ENCODE results near the gene MBNL1.

The MBNL1 gene, protein sequence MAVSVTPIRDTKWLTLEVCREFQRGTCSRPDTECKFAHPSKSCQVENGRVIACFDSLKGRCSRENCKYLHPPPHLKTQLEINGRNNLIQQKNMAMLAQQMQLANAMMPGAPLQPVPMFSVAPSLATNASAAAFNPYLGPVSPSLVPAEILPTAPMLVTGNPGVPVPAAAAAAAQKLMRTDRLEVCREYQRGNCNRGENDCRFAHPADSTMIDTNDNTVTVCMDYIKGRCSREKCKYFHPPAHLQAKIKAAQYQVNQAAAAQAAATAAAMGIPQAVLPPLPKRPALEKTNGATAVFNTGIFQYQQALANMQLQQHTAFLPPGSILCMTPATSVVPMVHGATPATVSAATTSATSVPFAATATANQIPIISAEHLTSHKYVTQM

DNA sequence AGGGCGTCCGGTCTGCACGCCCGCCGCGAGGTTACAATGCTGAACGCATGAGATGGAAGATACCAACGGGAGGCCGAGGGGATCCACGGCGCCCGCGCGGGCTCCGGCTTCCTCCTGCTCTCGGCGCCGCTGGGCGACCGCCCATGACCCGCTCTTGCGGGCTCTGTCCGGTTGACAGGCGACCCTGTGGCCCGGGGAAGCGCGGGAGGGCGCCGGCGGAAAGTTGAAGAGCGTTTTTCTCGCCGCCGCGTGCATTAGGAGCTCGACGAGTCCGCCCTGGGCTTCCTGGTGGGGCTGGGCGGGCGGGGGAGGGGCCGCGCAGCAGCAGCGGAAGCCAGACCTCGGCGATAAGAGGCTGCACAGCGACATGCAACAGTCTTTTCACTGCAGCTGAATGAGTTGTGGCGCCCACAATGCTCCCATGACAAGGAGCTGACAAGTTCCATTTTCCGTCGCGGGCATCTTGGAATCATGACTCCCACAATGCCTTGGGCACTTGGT, at the start of gene MBNL1:
Gene MBNL1, plus strand, starts transcription at position 375 of the 501 bp plus-strand sequence. CDS start 31,265 bp downstream, outside the sequence.
- peaks cover 56% of the 10 kb centered on the region for H3K36me3 Mint-ChIP-seq

DNA sequence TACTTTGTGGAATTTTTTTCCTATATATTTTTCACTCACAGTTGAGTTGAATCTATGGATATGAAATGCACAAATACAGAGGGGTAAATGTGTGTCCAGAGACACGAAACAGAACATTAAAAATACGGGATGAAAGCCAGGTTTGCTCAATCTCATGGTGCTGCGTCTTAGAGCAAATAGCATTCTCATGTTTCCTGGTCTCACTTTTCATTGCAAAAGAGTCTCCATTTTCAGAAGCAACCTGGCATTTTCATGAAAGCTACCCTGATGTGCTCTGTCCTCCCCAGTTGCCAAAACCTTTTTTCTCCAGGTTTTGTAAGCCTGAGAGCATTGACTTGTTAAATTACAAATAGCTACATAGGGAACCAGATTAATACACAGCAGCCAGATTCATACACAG, 49.5 kb upstream of the MBNL1 start:
- Mint-ChIP-seq H3K9me3 (no peaks in the 10 kb centered on the region), H3K36me3 (peaks cover 13% of the 10 kb centered on the region), H3K27ac (no peak overlapping the region), H3K4me3 (no peak overlapping the region), H3K4me1 (peaks cover 44% of the 10 kb centered on the region)
- ATAC-seq: no peak
- DNase-seq (ENCODE audit: low spot score in 2 of 2): no peak

More for the DNA sequence above, at the start of gene MBNL1:
- DNase-seq (ENCODE audit: low spot score in 2 of 2): peak; percentile 73 to 93
- Mint-ChIP-seq H3K9me3 (peaks cover 5% of the 10 kb centered on the region), H3K4me3 (peak within 1 kb of the TSS; percentile 77), H3K27ac (peak within 1 kb of the TSS; percentile 86), H3K4me1 (peaks cover 47% of the 10 kb centered on the region)
- peak; percentile 83 for ATAC-seq

DNA sequence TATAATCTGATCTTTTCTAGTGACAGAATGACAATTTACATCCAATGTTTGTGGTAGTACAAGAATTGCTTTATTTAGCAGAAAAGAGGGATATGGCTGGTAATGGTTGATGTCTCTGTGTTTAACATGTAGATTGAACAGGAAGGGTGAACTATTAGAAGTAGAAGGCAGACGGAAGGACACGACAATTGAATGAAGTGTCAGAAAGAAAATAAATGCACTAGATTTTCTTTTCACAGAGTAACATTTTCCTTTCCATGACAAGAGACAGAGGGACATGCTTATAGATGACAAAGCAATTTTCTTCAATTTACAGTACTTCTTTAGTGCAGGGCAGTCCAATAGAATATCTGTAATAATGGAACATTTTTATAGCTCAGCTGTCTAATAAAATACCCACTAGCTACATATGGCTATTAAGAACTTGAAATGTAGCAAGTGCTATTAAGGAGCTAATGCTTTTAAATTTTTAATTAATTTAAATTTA, 48.9 kb upstream of the MBNL1 start:
- Mint-ChIP-seq H3K36me3 (peaks cover 13% of the 10 kb centered on the region), H3K27ac (no peak overlapping the region), H3K4me3 (no peak overlapping the region), H3K4me1 (peaks cover 41% of the 10 kb centered on the region), H3K9me3 (no peaks in the 10 kb centered on the region)
- ATAC-seq (no peak), DNase-seq (ENCODE audit: low spot score in 2 of 2) (no peak)

DNA sequence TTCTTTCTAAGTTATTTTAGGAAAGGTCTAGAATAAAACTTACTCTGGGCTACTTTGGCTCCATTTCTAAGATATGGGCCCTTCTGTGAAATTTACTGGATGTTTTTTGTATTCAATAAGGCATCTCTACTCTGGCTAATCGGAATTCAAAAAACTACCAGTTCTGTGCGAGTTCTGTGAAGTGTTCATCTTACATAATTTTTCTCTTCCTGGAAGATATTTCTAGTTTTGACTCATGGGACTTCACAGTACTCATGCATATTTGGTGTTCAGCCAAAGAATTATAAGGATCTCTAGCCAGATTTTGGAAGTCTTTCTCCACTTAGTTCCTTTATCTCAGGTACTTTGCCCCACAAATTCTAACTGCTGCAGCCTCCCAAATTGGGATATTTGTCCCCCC, 46.4 kb upstream of the MBNL1 start:
- ATAC-seq (peak; percentile 54), DNase-seq (ENCODE audit: low spot score in 2 of 2) (no peak)
- Mint-ChIP-seq H3K27ac (peak overlapping the region; percentile 43), H3K4me3 (peak overlapping the region; percentile 49), H3K4me1 (peaks cover 38% of the 10 kb centered on the region), H3K9me3 (no peaks in the 10 kb centered on the region), H3K36me3 (peaks cover 13% of the 10 kb centered on the region)

DNA sequence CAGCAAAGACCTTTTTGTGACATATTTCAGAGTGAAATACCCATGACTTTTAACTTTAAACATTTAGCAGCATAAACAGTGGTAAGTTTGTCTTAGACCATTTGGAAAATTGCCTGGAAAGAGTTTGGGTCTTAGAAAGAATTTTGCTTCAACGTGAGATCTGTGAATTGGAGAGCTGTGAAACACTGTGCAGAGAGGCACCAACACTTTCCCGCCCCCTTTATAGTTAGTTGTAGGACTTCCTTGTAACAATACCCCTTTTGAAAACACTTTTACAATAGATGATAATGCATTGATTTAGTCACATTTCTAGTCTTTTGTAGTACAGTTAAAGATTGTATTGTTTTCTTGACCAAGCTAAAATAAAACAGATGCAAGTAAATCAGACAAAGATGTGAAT, 43.5 kb upstream of the MBNL1 start:
- no peak for ATAC-seq
- Mint-ChIP-seq H3K4me3 (no peak overlapping the region), H3K9me3 (no peaks in the 10 kb centered on the region), H3K4me1 (peaks cover 27% of the 10 kb centered on the region), H3K27ac (no peak overlapping the region), H3K36me3 (peaks cover 13% of the 10 kb centered on the region)
- DNase-seq (ENCODE audit: low spot score in 2 of 2): no peak

DNA sequence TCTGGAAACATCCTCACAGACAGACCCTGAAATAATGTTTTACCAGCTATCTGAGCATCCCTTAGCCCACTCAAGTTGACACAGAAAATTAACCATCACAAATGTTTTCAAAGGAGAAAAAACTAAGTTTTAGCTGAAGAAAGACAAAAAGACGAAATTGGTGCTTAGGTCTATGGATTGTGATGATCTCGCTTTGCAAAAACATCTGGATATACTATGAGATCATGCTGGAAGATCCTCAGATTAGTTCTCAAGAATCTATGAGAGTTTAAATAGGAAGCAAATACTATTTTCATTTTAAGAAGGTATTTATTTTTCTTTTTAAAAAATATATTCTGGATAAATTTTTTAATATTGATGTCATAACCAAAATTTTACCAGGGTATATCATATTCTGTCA, 42.6 kb upstream of the MBNL1 start:
- DNase-seq (ENCODE audit: low spot score in 2 of 2) (no peak), ATAC-seq (no peak)
- H3K9me3 Mint-ChIP-seq: no peaks in the 10 kb centered on the region
- H3K4me1 Mint-ChIP-seq: peaks cover 30% of the 10 kb centered on the region
- peaks cover 13% of the 10 kb centered on the region for H3K36me3 Mint-ChIP-seq
- no peak overlapping the region for H3K27ac Mint-ChIP-seq
- no peak overlapping the region for H3K4me3 Mint-ChIP-seq

DNA sequence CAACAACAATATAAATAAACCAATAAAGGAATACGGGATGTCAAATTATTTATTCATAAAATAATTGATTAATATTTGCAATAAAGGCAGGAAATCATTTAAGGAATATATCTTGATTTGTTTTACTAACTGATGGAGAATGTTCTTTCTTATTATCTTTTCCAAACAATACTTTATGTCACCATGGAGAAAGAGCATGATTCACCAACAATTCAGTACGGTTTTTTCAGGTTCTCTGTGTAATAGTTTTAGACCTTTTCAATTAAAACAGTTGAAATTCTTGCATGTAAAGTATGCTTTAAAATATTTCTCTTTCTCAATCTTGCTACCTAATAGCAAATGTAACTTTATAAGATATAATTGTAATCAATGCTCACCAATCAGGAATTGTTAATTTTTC, 41.7 kb upstream of the MBNL1 start:
- no peak overlapping the region for H3K27ac Mint-ChIP-seq
- no peak overlapping the region for H3K4me3 Mint-ChIP-seq
- H3K4me1 Mint-ChIP-seq: peaks cover 28% of the 10 kb centered on the region
- peaks cover 9% of the 10 kb centered on the region for H3K36me3 Mint-ChIP-seq
- H3K9me3 Mint-ChIP-seq: no peaks in the 10 kb centered on the region
- no peak for DNase-seq (ENCODE audit: low spot score in 2 of 2)
- ATAC-seq: no peak

DNA sequence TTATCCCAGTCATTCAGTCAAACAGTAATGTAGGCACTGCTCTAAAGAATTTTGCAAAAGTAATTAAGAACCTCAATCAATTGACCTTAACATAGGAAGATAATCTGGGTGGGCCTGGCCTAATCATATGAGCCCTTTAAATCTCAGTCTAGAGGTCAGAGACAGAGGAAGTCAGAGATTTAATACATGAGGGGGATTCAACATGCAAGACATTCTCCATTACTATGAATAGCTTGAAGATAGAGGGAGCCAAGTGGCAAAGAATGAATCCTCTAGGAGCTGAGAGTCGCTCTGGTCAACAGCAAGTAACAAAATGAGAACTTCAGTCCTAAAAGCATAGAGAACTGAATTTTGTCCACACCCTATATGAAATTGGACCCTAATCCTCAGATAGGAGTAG, 39.0 kb upstream of the MBNL1 start:
- Mint-ChIP-seq H3K27ac (no peak overlapping the region), H3K4me1 (peaks cover 21% of the 10 kb centered on the region), H3K36me3 (no peaks in the 10 kb centered on the region), H3K4me3 (no peak overlapping the region), H3K9me3 (no peaks in the 10 kb centered on the region)
- DNase-seq (ENCODE audit: low spot score in 2 of 2) (no peak), ATAC-seq (no peak)

DNA sequence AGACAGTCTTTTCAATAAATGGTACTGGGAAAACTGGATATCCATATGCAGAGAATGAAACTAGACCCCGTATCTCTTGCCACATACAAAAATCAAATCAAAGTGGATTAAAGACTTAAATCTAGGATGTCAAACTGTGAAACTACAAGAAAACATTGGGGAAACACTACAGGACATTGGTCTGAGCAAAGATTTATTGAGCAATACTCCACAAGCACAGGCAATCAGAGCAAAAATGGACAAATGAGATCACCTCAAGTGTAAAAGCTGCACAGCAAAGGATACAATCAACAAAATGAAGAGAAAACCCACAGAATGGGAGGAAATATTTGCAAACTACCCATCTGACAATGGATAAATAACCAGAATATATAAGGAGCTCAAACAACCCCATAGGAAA, 38.4 kb upstream of the MBNL1 start:
- ATAC-seq: no peak
- H3K4me3 Mint-ChIP-seq: no peak overlapping the region

DNA sequence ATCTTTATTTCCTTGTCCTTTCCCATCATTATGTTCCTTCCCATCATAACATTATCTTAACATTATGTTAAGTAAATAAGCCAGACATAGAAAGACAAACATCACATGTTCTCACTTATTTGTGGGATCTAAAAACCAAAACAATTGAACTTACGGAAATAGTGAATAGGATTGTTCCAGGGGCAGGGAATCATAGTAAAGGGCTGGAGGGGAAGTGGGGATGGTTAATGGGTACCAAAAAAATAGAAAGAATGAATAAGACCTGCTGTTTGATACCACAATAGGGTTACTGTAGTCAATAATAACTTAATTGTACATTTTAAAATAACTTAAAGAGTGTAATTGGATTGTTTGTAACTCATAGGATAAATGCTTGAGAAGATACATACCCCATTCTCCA, 36.7 kb upstream of the MBNL1 start:
- no peak overlapping the region for H3K27ac Mint-ChIP-seq
- H3K4me3 Mint-ChIP-seq: no peak overlapping the region
- DNase-seq (ENCODE audit: low spot score in 2 of 2) (no peak), ATAC-seq (no peak)
- peaks cover 38% of the 10 kb centered on the region for H3K4me1 Mint-ChIP-seq
- H3K9me3 Mint-ChIP-seq: no peaks in the 10 kb centered on the region
- no peaks in the 10 kb centered on the region for H3K36me3 Mint-ChIP-seq

More for the DNA sequence above, 38.4 kb upstream of the MBNL1 start:
- no peak overlapping the region for H3K27ac Mint-ChIP-seq
- DNase-seq (ENCODE audit: low spot score in 2 of 2): no peak
- no peaks in the 10 kb centered on the region for H3K9me3 Mint-ChIP-seq
- H3K4me1 Mint-ChIP-seq: peaks cover 27% of the 10 kb centered on the region
- no peaks in the 10 kb centered on the region for H3K36me3 Mint-ChIP-seq

DNA sequence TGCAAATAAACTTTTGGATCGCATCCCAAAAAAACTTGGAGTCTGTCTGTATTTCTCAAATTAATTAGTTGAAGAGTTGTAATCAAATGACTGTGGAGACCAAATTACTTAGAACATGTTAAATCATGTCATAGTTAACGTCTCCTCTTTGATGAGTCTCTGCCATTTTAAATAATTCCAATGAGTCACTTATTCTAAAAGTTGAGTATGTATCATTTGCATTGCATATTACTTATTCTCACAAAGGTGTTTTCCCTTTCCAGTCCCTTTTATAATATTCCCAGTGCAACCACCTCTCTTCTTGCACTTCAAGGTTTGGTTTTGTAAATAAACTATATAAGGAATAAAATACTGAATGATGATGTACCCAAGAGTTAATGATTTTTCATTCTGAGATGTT, 36.0 kb upstream of the MBNL1 start:
- H3K9me3 Mint-ChIP-seq: peaks cover 2% of the 10 kb centered on the region
- H3K36me3 Mint-ChIP-seq: no peaks in the 10 kb centered on the region
- DNase-seq (ENCODE audit: low spot score in 2 of 2) (no peak), ATAC-seq (peak; percentile 59)
- no peak overlapping the region for H3K27ac Mint-ChIP-seq
- H3K4me3 Mint-ChIP-seq: no peak overlapping the region
- H3K4me1 Mint-ChIP-seq: peaks cover 44% of the 10 kb centered on the region

DNA sequence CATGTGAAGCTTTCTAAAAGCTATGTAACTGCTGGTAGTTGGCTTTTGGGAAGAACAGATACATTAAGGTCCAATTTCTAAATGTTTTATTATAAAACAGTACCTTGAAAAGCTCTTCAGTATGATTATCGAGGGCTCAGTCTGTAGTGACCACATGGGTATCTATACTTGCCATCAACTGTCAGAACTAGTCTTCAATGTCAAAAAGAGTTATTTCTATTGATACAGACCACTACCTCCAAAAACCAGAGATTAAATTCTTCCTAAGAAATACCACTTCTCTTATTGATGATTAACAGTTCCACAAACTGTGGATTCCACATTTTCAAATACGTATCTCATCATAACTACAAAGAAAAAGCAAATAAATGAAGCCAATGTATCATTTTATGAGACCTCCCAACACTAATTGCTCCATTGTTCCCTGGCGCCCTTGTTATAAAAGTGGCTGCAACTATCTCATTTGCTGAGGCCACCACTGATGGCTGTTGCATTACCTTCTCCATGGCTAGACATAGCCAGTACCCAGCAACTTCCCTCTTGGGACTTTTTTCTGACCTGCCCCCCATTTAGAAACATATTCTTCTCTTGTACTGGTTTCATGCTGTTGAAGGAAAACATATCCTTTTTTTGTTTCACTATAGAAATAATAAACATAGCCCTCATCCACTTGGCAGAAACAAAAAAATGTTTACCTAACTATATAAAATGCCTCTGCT, 33.9 kb upstream of the MBNL1 start:
- no peak overlapping the region for H3K4me3 Mint-ChIP-seq
- peaks cover 55% of the 10 kb centered on the region for H3K4me1 Mint-ChIP-seq
- no peak for DNase-seq (ENCODE audit: low spot score in 2 of 2)
- ATAC-seq: no peak
- H3K27ac Mint-ChIP-seq: peak overlapping the region; percentile 21
- peaks cover 3% of the 10 kb centered on the region for H3K9me3 Mint-ChIP-seq
- H3K36me3 Mint-ChIP-seq: no peaks in the 10 kb centered on the region

DNA sequence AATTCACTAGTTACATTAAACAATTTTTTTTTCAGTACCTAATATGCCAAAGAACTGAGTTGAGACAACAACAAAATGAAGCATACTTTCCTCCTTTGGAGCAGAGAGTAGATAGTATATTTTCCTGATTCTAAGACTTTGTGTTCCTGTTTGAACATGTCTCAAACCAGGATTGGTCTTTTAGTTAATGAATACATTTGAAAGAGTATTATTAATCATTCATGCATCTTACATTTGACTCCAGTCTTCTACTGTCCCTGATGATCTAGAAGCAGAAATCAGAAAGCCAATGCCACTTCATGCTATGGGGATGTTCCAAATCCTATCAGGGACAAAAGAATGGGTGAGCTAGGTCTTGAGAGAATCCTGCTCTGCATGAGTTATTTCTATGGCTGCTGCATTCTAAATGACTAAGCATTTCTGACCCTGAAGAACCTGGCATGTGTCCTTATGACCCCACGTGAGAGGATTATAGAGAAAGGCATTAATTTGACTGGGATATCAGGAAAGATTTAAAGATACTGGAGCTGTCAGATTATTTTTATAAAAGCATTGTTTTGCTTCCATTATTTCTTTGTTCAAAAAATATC, 32.9 kb upstream of the MBNL1 start:
- DNase-seq (ENCODE audit: low spot score in 2 of 2): no peak

DNA sequence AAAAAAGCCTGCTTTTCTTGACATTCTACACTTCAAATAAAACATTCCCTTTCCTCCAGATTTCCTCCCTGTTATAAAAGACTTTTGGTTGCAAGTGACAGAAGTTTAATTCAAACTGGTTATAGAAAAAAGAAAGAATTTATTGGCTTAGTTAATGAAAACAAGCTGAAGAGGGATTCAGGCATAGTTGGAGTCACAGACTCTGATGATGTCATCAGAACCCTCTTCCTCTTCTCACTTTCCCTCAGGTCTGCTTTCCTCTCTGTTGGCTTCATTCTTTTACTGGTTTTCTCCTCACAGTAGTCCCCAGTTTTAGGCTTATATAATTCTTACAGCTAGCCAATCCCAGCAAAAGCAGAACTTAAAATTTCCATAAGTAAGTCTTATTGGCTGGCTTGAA, 32.0 kb upstream of the MBNL1 start:
- ATAC-seq (peak; percentile 46), DNase-seq (ENCODE audit: low spot score in 2 of 2) (no peak)
- H3K27ac Mint-ChIP-seq: peak overlapping the region; percentile 32
- H3K4me1 Mint-ChIP-seq: peaks cover 56% of the 10 kb centered on the region
- no peaks in the 10 kb centered on the region for H3K36me3 Mint-ChIP-seq
- peak overlapping the region; percentile 20 for H3K4me3 Mint-ChIP-seq
- H3K9me3 Mint-ChIP-seq: peaks cover 3% of the 10 kb centered on the region

More for the DNA sequence above, 32.9 kb upstream of the MBNL1 start:
- H3K4me1 Mint-ChIP-seq: peaks cover 51% of the 10 kb centered on the region
- no peak overlapping the region for H3K27ac Mint-ChIP-seq
- H3K4me3 Mint-ChIP-seq: no peak overlapping the region
- peak; percentile 21 for ATAC-seq
- peaks cover 3% of the 10 kb centered on the region for H3K9me3 Mint-ChIP-seq
- no peaks in the 10 kb centered on the region for H3K36me3 Mint-ChIP-seq

Measured in stimulated activated effector memory CD8-positive, alpha-beta T cell treated with anti-CD3 and anti-CD28 coated beads, Interleukin-12 subunit alpha, Interleukin-12 subunit beta, amount 100 ng/mL, for 72 hours (primary cell).